Measurements from ENCODE around the gene ACOT7. TPM values are rescaled to one million over a fixed set of nuclear protein-coding genes. Genes with fewer than 3 reads are reported as not detected.

ACOT7 gene
- total RNA-seq, 1 experiment from 2014 or later: 151 TPM

DNA sequence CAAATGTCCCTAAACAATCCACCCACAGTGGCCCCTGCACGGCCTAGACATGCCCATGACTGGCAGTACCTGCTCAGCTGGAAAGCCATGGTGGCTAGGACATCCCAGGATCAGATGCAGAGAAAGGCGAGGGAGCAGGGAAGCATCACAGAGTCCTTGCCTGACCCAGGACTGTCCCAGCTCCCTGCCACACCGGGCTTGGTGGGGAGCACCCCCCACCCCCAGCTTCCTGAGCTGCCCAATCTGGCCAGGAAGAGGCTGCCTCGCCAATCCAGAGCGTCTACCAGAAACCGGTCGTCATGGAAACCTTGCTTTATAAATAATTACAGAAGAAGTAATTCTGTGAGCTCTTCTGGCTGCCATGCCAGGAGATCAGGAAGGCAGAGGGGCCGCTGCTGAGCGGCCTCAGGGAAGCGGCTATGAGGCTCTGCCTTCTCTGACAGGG lies 34.8 kb downstream of the ACOT7 start (continued):
- TF ChIP-seq IRF2 (CRISPR knock-in tag; IDR thresholded peaks at IDR 0.05; ENCODE audit: borderline replicate concordance, low read depth): no peak
- no peak for TF ChIP-seq CBFB (CRISPR knock-in tag; IDR thresholded peaks at IDR 0.05; ENCODE audit: low read depth)

DNA sequence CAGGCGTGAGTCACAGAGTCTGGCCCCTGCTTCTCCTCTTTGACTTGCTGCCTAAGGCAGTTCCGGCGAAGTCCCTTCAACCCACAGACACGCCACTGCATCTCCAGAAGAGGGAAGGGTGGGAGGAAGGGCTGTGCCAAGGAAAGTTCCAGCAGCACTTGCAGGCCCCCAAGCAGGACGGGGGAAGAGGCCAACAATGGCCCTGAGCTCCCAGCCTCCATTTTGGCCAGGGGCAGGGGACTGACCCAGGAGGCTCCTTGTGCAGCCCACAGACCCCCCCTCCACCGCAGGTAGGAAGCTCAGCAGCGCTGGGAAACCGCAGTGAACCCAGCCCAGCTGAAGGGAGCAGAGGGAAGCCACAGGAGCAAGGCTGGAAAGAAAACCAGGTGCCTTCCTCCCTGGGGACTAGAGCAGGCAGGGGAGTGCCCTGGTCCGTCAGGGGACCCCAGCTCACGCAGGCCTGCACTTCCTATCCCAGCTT lies 35.4 kb downstream of the ACOT7 start:
- Mint-ChIP-seq H3K27me3 (ENCODE audit: low read depth) (no peaks in the 10 kb centered on the region), H3K9me3 (no peaks in the 10 kb centered on the region), H3K4me3 (no peak overlapping the region), H3K27ac (no peak overlapping the region), H3K4me1 (peaks cover 45% of the 10 kb centered on the region), H3K36me3 (no peaks in the 10 kb centered on the region)
- CTCF ChIA-PET: interaction anchor here (0.7 to 5.1 kb wide), 38 partner anchors 9 to 275 kb away, joined by 3 to 54 read pairs (median 7); partner anchors contain the start of genes ACOT7, HES2, HES3 and RNF207
- no peak for ATAC-seq
- DNase-seq (ENCODE audit: low spot score): no peak
- TF ChIP-seq, protein P1, sequence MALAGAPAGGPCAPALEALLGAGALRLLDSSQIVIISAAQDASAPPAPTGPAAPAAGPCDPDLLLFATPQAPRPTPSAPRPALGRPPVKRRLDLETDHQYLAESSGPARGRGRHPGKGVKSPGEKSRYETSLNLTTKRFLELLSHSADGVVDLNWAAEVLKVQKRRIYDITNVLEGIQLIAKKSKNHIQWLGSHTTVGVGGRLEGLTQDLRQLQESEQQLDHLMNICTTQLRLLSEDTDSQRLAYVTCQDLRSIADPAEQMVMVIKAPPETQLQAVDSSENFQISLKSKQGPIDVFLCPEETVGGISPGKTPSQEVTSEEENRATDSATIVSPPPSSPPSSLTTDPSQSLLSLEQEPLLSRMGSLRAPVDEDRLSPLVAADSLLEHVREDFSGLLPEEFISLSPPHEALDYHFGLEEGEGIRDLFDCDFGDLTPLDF (CRISPR knock-in tag; IDR thresholded peaks at IDR 0.05): no peak
- TF ChIP-seq SMAD4 (CRISPR knock-in tag; IDR thresholded peaks at IDR 0.05): no peak
- TF ChIP-seq, protein P2, sequence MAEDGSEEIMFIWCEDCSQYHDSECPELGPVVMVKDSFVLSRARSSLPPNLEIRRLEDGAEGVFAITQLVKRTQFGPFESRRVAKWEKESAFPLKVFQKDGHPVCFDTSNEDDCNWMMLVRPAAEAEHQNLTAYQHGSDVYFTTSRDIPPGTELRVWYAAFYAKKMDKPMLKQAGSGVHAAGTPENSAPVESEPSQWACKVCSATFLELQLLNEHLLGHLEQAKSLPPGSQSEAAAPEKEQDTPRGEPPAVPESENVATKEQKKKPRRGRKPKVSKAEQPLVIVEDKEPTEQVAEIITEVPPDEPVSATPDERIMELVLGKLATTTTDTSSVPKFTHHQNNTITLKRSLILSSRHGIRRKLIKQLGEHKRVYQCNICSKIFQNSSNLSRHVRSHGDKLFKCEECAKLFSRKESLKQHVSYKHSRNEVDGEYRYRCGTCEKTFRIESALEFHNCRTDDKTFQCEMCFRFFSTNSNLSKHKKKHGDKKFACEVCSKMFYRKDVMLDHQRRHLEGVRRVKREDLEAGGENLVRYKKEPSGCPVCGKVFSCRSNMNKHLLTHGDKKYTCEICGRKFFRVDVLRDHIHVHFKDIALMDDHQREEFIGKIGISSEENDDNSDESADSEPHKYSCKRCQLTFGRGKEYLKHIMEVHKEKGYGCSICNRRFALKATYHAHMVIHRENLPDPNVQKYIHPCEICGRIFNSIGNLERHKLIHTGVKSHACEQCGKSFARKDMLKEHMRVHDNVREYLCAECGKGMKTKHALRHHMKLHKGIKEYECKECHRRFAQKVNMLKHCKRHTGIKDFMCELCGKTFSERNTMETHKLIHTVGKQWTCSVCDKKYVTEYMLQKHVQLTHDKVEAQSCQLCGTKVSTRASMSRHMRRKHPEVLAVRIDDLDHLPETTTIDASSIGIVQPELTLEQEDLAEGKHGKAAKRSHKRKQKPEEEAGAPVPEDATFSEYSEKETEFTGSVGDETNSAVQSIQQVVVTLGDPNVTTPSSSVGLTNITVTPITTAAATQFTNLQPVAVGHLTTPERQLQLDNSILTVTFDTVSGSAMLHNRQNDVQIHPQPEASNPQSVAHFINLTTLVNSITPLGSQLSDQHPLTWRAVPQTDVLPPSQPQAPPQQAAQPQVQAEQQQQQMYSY (CRISPR knock-in tag; IDR thresholded peaks at IDR 0.05): peak; percentile 70
- POLR2A ChIA-PET: no interaction called here

DNA sequence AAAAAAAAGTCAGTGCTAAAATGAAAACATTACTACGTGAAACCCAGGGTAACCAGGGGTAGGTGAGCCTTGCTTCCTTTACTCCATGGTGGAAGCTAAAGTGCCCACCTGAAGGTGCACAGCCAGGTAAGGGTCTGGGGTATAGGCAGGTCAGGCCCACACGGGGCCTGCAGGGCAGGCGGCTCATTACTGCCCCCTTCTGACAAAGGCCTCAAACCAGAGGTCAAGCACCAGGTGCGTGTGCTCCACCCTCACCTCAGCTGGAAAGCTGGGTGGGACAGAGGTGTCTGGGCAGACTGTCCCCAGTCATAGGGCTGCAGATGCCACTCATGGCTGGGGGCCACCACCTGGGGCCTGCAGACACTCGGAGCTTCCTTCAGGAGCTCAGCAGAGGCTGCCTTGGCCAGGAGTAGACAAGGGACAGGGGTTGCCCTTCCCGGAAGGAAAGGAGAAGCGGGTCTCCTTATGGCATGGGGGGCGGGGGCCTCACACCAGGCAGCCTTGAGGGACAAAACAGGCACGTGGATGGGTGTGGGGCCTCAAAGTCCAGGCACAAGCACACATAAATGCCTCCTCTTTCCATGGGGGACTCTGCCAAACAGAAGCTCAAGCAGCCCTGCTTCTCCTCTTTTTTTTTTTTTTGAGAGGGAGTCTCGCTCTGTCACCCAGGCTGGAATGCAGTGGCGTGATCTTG lies 36.2 kb downstream of the ACOT7 start:
- DNase-seq (ENCODE audit: low spot score) (peak; percentile 78), ATAC-seq (peak; percentile 87)
- Mint-ChIP-seq H3K36me3 (no peaks in the 10 kb centered on the region), H3K9me3 (no peaks in the 10 kb centered on the region), H3K4me1 (peaks cover 49% of the 10 kb centered on the region), H3K27me3 (ENCODE audit: low read depth) (no peaks in the 10 kb centered on the region), H3K27ac (peak overlapping the region; percentile 49; the same call in 1 of the 2 replicates), H3K4me3 (no peak overlapping the region)
- TF ChIP-seq SP1 (CRISPR knock-in tag; conservative IDR thresholded peaks at IDR 0.05): no peak
- TF ChIP-seq, protein P3, sequence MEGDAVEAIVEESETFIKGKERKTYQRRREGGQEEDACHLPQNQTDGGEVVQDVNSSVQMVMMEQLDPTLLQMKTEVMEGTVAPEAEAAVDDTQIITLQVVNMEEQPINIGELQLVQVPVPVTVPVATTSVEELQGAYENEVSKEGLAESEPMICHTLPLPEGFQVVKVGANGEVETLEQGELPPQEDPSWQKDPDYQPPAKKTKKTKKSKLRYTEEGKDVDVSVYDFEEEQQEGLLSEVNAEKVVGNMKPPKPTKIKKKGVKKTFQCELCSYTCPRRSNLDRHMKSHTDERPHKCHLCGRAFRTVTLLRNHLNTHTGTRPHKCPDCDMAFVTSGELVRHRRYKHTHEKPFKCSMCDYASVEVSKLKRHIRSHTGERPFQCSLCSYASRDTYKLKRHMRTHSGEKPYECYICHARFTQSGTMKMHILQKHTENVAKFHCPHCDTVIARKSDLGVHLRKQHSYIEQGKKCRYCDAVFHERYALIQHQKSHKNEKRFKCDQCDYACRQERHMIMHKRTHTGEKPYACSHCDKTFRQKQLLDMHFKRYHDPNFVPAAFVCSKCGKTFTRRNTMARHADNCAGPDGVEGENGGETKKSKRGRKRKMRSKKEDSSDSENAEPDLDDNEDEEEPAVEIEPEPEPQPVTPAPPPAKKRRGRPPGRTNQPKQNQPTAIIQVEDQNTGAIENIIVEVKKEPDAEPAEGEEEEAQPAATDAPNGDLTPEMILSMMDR (IDR thresholded peaks at IDR 0.05): peak; percentile 67
- POLR2A ChIA-PET: no interaction called here
- CTCF ChIA-PET: interaction anchor here (0.6 to 5.0 kb wide), 40 partner anchors 9 to 323 kb away, joined by 3 to 54 read pairs (median 5); partner anchors contain the start of genes ACOT7, HES2, HES3 and TNFRSF25

DNA sequence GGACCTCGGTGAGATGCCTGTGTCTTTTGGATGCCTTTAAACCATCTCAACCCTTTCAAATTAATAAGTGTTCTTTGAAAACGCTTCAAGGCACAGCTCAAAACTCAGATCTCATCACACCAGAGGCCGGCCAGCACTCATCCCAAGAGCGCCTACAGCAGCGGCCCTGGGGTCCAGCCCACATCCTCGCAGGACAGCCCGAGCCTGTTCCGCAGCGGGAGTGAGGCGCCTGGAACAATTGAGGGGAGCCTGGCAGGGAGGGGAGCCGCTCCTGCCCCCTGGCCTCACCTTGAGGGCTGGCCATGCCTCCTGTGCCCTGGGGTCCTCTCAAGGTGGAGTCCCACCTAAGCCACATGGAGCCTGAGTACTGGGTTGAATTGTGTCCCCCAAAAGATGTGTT lies 37.9 kb downstream of the ACOT7 start:
- no peaks in the 10 kb centered on the region for H3K9me3 Mint-ChIP-seq
- H3K4me3 Mint-ChIP-seq: no peak overlapping the region
- no peak for DNase-seq (ENCODE audit: low spot score)
- H3K27me3 Mint-ChIP-seq (ENCODE audit: low read depth): no peaks in the 10 kb centered on the region
- ATAC-seq: no peak
- peaks cover 46% of the 10 kb centered on the region for H3K4me1 Mint-ChIP-seq
- no peaks in the 10 kb centered on the region for H3K36me3 Mint-ChIP-seq
- CTCF ChIA-PET: interaction anchor here (1.4 kb wide), 1 partner anchor 68 kb away, joined by 3 read pairs; no protein-coding TSS in a partner anchor
- POLR2A ChIA-PET: no interaction called here
- no peak overlapping the region for H3K27ac Mint-ChIP-seq
- TF ChIP-seq NR3C1 (CRISPR knock-in tag; conservative IDR thresholded peaks at IDR 0.05; ENCODE audit: low read depth) (no peak), FOXJ3 (CRISPR knock-in tag; IDR thresholded peaks at IDR 0.05; ENCODE audit: borderline replicate concordance) (no peak), FOXK1 (CRISPR knock-in tag; IDR thresholded peaks at IDR 0.05) (no peak), ZNF232 (CRISPR knock-in tag; IDR thresholded peaks at IDR 0.05) (no peak), NFE2L1 (CRISPR knock-in tag; IDR thresholded peaks at IDR 0.05) (no peak), TCF7 (CRISPR knock-in tag; IDR thresholded peaks at IDR 0.05; ENCODE audit: low read depth) (no peak)
- TF ChIP-seq, protein P4, sequence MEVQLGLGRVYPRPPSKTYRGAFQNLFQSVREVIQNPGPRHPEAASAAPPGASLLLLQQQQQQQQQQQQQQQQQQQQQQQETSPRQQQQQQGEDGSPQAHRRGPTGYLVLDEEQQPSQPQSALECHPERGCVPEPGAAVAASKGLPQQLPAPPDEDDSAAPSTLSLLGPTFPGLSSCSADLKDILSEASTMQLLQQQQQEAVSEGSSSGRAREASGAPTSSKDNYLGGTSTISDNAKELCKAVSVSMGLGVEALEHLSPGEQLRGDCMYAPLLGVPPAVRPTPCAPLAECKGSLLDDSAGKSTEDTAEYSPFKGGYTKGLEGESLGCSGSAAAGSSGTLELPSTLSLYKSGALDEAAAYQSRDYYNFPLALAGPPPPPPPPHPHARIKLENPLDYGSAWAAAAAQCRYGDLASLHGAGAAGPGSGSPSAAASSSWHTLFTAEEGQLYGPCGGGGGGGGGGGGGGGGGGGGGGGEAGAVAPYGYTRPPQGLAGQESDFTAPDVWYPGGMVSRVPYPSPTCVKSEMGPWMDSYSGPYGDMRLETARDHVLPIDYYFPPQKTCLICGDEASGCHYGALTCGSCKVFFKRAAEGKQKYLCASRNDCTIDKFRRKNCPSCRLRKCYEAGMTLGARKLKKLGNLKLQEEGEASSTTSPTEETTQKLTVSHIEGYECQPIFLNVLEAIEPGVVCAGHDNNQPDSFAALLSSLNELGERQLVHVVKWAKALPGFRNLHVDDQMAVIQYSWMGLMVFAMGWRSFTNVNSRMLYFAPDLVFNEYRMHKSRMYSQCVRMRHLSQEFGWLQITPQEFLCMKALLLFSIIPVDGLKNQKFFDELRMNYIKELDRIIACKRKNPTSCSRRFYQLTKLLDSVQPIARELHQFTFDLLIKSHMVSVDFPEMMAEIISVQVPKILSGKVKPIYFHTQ (CRISPR knock-in tag; IDR thresholded peaks at IDR 0.05): no peak
- TF ChIP-seq, protein P5, sequence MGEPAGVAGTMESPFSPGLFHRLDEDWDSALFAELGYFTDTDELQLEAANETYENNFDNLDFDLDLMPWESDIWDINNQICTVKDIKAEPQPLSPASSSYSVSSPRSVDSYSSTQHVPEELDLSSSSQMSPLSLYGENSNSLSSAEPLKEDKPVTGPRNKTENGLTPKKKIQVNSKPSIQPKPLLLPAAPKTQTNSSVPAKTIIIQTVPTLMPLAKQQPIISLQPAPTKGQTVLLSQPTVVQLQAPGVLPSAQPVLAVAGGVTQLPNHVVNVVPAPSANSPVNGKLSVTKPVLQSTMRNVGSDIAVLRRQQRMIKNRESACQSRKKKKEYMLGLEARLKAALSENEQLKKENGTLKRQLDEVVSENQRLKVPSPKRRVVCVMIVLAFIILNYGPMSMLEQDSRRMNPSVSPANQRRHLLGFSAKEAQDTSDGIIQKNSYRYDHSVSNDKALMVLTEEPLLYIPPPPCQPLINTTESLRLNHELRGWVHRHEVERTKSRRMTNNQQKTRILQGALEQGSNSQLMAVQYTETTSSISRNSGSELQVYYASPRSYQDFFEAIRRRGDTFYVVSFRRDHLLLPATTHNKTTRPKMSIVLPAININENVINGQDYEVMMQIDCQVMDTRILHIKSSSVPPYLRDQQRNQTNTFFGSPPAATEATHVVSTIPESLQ (CRISPR knock-in tag; IDR thresholded peaks at IDR 0.05): no peak
- TF ChIP-seq, protein P6, sequence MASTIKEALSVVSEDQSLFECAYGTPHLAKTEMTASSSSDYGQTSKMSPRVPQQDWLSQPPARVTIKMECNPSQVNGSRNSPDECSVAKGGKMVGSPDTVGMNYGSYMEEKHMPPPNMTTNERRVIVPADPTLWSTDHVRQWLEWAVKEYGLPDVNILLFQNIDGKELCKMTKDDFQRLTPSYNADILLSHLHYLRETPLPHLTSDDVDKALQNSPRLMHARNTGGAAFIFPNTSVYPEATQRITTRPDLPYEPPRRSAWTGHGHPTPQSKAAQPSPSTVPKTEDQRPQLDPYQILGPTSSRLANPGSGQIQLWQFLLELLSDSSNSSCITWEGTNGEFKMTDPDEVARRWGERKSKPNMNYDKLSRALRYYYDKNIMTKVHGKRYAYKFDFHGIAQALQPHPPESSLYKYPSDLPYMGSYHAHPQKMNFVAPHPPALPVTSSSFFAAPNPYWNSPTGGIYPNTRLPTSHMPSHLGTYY (CRISPR knock-in tag; IDR thresholded peaks at IDR 0.05): no peak
